Mesenchymal stem cell (in vitro differentiated cells and primary cell): ENCODE data around the gene CRELD2.

ENCODE experiments used
- DNase-seq: peaks from one replicate; pipeline ENCODE4 v3.0.0-alpha.2; 2013
- H2AFZ ChIP-seq: one replicate; pipeline ENCODE4 v1.6.1; 2013; ENCODE audit warnings: low read depth, mild to moderate bottlenecking, control low read depth, inconsistent platforms, low read length, moderate library complexity
- H2AK5ac ChIP-seq: 2 replicates; pipeline ENCODE4 v1.6.1; 2013; ENCODE audit warnings: low read length, moderate library complexity, mild to moderate bottlenecking, inconsistent platforms; ENCODE audit not compliant: severe bottlenecking
- H2BK120ac ChIP-seq: one replicate; pipeline ENCODE4 v1.6.1; 2013; ENCODE audit warnings: low read depth, mild to moderate bottlenecking, inconsistent platforms, low read length, moderate library complexity
- H2BK12ac ChIP-seq, 2 experiments: one replicate each; pipeline ENCODE4 v1.6.1; 2013; ENCODE audit warnings: inconsistent platforms in 2 of 2, low read length in 2 of 2, mild to moderate bottlenecking in 2 of 2, moderate library complexity in 2 of 2, control low read depth in 1 of 2
- H2BK15ac ChIP-seq: one replicate; pipeline ENCODE4 v1.6.1; 2013; ENCODE audit warnings: mild to moderate bottlenecking, low read depth, inconsistent platforms; ENCODE audit not compliant: poor library complexity, severe bottlenecking
- H2BK5ac ChIP-seq: 2 replicates; pipeline ENCODE4 v1.6.1; 2013; ENCODE audit warnings: low read depth, mild to moderate bottlenecking, low read length, control low read depth, inconsistent platforms; ENCODE audit not compliant: poor library complexity, severe bottlenecking
- H3K14ac ChIP-seq, 2 experiments: one replicate each; pipeline ENCODE4 v1.6.1; 2013; ENCODE audit warnings: inconsistent platforms in 2 of 2, low read length in 2 of 2, control low read depth in 1 of 2, mild to moderate bottlenecking in 1 of 2, moderate library complexity in 1 of 2
- H3K18ac ChIP-seq, 2 experiments: one replicate each; pipeline ENCODE4 v1.6.1; 2013; ENCODE audit warnings: inconsistent platforms in 2 of 2, low read length in 2 of 2, control low read depth in 1 of 2, low read depth in 1 of 2, mild to moderate bottlenecking in 1 of 2
- H3K23ac ChIP-seq, 2 experiments: one replicate each; pipeline ENCODE4 v1.6.1; 2013; ENCODE audit warnings: inconsistent platforms in 2 of 2, low read length in 2 of 2, mild to moderate bottlenecking in 2 of 2, moderate library complexity in 2 of 2, control low read depth in 1 of 2
- H3K27ac ChIP-seq: 2 replicates; pipeline ENCODE4 v1.5.1; 2013; ENCODE audit warnings: mild to moderate bottlenecking, moderate library complexity, low read length, control low read depth, inconsistent platforms; ENCODE audit not compliant: poor library complexity, severe bottlenecking
- H3K27me3 ChIP-seq, 2 experiments: 2 replicates each; pipeline versions ENCODE4 v1.6.1 to v1.7.0; 2013; ENCODE audit warnings: low read length in 2 of 2, mild to moderate bottlenecking in 2 of 2, moderate library complexity in 2 of 2, control low read depth in 1 of 2, inconsistent platforms in 1 of 2; ENCODE audit not compliant: control insufficient read depth in 1 of 2, insufficient read depth in 1 of 2
- H3K36me3 ChIP-seq, 2 experiments: 2 replicates each; pipeline versions ENCODE4 v1.6.1 to v1.7.0; 2013; ENCODE audit warnings: low read length in 2 of 2, control low read depth in 1 of 2, inconsistent platforms in 1 of 2, low read depth in 1 of 2, mild to moderate bottlenecking in 1 of 2; ENCODE audit not compliant: insufficient read depth in 2 of 2, control insufficient read depth in 1 of 2
- H3K4ac ChIP-seq, 2 experiments: one replicate each; pipeline ENCODE4 v1.6.1; 2013; ENCODE audit warnings: inconsistent platforms in 2 of 2, low read length in 2 of 2, mild to moderate bottlenecking in 2 of 2, moderate library complexity in 2 of 2, control low read depth in 1 of 2, low read depth in 1 of 2
- H3K4me1 ChIP-seq: 2 replicates; pipeline ENCODE4 v1.6.1; 2013; ENCODE audit warnings: low read depth, low read length, control low read depth; ENCODE audit not compliant: control insufficient read depth, insufficient read depth
- H3K4me2 ChIP-seq: 2 replicates; pipeline ENCODE4 v1.6.1; 2013; ENCODE audit warnings: low read length, mild to moderate bottlenecking, inconsistent platforms; ENCODE audit not compliant: poor library complexity, severe bottlenecking
- H3K4me3 ChIP-seq, 2 experiments: 2 replicates each; pipeline versions ENCODE4 v1.5.1 to v1.7.0; 2013; ENCODE audit warnings: low read length in 2 of 2, mild to moderate bottlenecking in 2 of 2, control low read depth in 1 of 2, low read depth in 1 of 2; ENCODE audit not compliant: insufficient read depth in 1 of 2
- H3K79me1 ChIP-seq: replicated peaks from 2 replicates; pipeline ENCODE4 v1.6.1; 2013; ENCODE audit warnings: mild to moderate bottlenecking, control low read depth, low read length, inconsistent platforms; ENCODE audit not compliant: poor library complexity, severe bottlenecking
- H3K9ac ChIP-seq: 2 replicates; pipeline ENCODE4 v1.7.0; 2013; ENCODE audit warnings: mild to moderate bottlenecking, low read length, moderate library complexity
- H3K9me3 ChIP-seq: 2 replicates; pipeline ENCODE4 v1.7.0; 2013; ENCODE audit warnings: mild to moderate bottlenecking, low read length; ENCODE audit not compliant: control insufficient read depth
- H4K8ac ChIP-seq: one replicate; pipeline ENCODE4 v1.6.1; 2013; ENCODE audit warnings: inconsistent platforms, mild to moderate bottlenecking, low read length, moderate library complexity
- H4K91ac ChIP-seq: one replicate; pipeline ENCODE4 v1.6.1; 2013; ENCODE audit warnings: mild to moderate bottlenecking, low read length, inconsistent platforms
- WGBS: methylation state at CpG from one replicate; pipeline ENCODE4 v1.1.7; 2013; ENCODE audit warnings: mixed read lengths; 5-methylcytosine and 5-hydroxymethylcytosine counted together

CRELD2 gene

DNA sequence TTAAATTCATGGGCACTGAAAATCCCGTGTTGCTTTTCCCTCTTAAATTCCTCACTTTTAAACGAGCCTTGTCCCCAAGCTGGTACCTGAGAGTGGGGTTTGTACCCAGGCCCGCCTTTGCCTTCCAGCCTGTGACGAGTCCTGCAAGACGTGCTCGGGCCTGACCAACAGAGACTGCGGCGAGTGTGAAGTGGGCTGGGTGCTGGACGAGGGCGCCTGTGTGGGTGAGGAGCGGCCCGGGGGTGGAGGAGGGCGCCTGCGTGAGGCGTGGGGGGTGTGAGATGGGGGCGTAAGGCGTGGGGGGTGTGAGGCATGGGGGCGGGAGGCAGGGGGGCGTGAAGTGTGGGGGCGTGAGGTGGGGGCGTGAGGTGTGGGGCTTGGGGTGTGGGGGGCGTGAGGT, 4.0 kb downstream of the CRELD2 start:
- Histone ChIP-seq H3K36me3 (peaks cover 43% of the 10 kb centered on the region in 2 experiments), H2BK5ac (no peak overlapping the region), H4K91ac (no peak overlapping the region), H2BK15ac (no peak overlapping the region), H3K27ac (no peak overlapping the region), H3K4me2 (no peak overlapping the region), H3K18ac (no peak overlapping the region), H3K4me1 (peaks cover 18% of the 10 kb centered on the region), H3K79me1 (peaks cover 15% of the 10 kb centered on the region), H2BK12ac (no peak overlapping the region), H4K8ac (no peak overlapping the region), H2BK120ac (no peak overlapping the region), H3K27me3 (no peaks in the 10 kb centered on the region), H3K14ac (no peak overlapping the region), H2AK5ac (no peak overlapping the region), H3K9ac (no peak overlapping the region), H3K4me3 (no peak overlapping the region), H2AFZ (no peak overlapping the region), H3K9me3 (no peaks in the 10 kb centered on the region), H3K4ac (no peak overlapping the region), H3K23ac (no peak overlapping the region)
- DNase-seq = no peak
- WGBS = 98% methylated on average over 6 of the region's 22 CpGs

DNA sequence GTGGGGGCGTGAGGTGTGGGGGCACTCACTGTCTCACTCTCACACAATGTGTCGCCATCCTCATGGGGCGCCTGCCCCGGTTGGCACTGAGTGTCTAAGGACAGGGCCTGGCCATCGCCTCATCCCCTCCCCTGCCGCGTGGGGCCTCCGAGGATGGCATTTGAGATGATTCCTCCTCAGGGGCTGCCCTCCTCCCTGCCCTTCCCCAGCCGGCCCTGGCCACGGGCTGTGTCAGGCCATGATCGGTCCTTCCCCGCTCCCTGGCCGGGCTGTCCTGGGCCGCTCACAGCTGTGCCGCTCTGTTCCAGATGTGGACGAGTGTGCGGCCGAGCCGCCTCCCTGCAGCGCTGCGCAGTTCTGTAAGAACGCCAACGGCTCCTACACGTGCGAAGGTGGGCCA, 4.5 kb downstream of the CRELD2 start:
- no peaks in the 10 kb centered on the region for H3K9me3 ChIP-seq
- H3K4me1 ChIP-seq = peaks cover 18% of the 10 kb centered on the region
- H4K91ac ChIP-seq = no peak overlapping the region
- peaks cover 12% of the 10 kb centered on the region for H3K79me1 ChIP-seq
- no peak overlapping the region for H3K27ac ChIP-seq
- no peak overlapping the region for H3K14ac ChIP-seq
- H3K4ac ChIP-seq = no peak overlapping the region
- H3K18ac ChIP-seq = no peak overlapping the region
- no peaks in the 10 kb centered on the region for H3K27me3 ChIP-seq
- WGBS = 96% methylated on average over 24 of the region's 25 CpGs
- H2BK5ac ChIP-seq = no peak overlapping the region
- H3K36me3 ChIP-seq = peaks cover 43 to 47% of the 10 kb centered on the region in 2 experiments
- no peak overlapping the region for H3K4me2 ChIP-seq
- H2BK15ac ChIP-seq = no peak overlapping the region
- H3K4me3 ChIP-seq = no peak overlapping the region
- H2AK5ac ChIP-seq = no peak overlapping the region
- no peak overlapping the region for H3K23ac ChIP-seq
- H2BK120ac ChIP-seq = no peak overlapping the region
- H2AFZ ChIP-seq = no peak overlapping the region
- H4K8ac ChIP-seq = no peak overlapping the region
- no peak for DNase-seq
- H3K9ac ChIP-seq = no peak overlapping the region
- H2BK12ac ChIP-seq = no peak overlapping the region

DNA sequence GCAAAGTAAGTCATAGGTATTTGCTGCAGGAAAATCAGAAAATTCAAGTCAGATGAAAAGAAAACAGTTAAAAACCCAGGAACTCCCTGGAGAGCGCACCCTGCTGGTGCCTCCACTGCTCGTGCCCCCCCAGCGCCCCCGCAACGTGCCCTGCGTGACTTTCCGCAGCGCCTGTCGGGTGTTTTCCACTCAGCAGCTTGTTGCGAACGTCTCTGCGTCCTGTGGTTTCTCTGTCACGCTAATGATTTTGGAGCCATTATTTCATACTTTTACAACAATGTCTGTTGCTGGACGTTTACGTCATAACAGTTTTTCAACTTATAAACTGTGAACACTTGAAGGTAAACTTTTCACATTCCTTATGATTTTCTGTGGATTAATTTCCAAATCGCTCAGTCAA, 5.0 kb downstream of the CRELD2 start:
- H3K9me3 ChIP-seq = no peaks in the 10 kb centered on the region
- 89% methylated on average over 16 of the region's 16 CpGs for WGBS

DNA sequence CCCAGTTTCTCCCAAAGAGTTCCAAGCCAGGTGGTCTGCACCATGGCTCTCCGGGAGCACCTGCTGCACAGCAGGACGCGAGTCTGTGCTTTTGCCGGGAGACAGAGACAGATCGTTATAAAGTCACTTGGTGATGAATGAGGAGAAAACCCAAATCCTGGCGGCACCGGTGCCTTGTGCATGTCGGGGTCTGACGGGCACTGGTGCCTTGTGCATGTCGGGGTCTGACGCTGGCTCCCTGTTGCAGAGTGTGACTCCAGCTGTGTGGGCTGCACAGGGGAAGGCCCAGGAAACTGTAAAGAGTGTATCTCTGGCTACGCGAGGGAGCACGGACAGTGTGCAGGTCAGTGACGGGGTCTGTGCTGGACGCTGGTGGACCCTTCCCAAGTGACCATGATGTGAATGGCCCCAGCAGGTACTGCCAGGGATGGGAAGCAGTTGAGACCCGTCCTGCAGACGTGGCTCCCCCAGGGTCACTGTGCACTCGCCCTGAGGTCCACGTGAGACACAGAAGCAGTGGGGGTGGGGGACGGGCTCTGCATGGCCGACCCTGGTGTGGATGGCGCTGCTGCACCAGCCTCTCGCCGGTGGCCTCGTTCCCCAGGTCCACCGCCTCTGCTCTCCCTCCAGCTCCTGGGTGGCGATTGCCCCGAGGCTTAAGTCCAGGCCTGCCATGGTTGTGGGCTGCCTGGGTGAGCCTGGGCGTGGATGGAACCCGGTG, 5.8 kb downstream of the CRELD2 start:
- Histone ChIP-seq H3K14ac (no peak overlapping the region), H2BK5ac (no peak overlapping the region), H3K36me3 (peaks cover 43 to 50% of the 10 kb centered on the region in 2 experiments), H4K8ac (no peak overlapping the region), H3K4me2 (no peak overlapping the region), H2AFZ (no peak overlapping the region), H3K27ac (no peak overlapping the region), H2BK12ac (no peak overlapping the region), H3K4me3 (no peak overlapping the region), H3K23ac (no peak overlapping the region), H3K9me3 (no peaks in the 10 kb centered on the region), H2BK120ac (no peak overlapping the region), H3K79me1 (peaks cover 5% of the 10 kb centered on the region), H4K91ac (no peak overlapping the region), H3K4me1 (peaks cover 16% of the 10 kb centered on the region), H3K9ac (no peak overlapping the region), H2AK5ac (no peak overlapping the region), H3K18ac (no peak overlapping the region), H3K4ac (no peak overlapping the region), H2BK15ac (no peak overlapping the region), H3K27me3 (no peaks in the 10 kb centered on the region)
- 97% methylated on average over 31 of the region's 31 CpGs for WGBS
- DNase-seq = no peak

More for the DNA sequence above, 5.0 kb downstream of the CRELD2 start:
- Histone ChIP-seq H3K23ac (no peak overlapping the region), H3K14ac (no peak overlapping the region), H3K4me1 (peaks cover 18% of the 10 kb centered on the region), H3K9ac (no peak overlapping the region), H3K4ac (no peak overlapping the region), H2AFZ (no peak overlapping the region), H3K79me1 (peaks cover 12% of the 10 kb centered on the region), H2AK5ac (no peak overlapping the region), H2BK120ac (no peak overlapping the region), H2BK15ac (no peak overlapping the region), H2BK12ac (no peak overlapping the region), H2BK5ac (no peak overlapping the region), H3K27ac (no peak overlapping the region), H4K8ac (no peak overlapping the region), H3K36me3 (peaks cover 43 to 50% of the 10 kb centered on the region in 2 experiments), H3K4me3 (no peak overlapping the region), H3K4me2 (no peak overlapping the region), H3K18ac (no peak overlapping the region), H4K91ac (no peak overlapping the region), H3K27me3 (no peaks in the 10 kb centered on the region)
- DNase-seq = no peak
